ENCODE data around the gene PPP2R2C.

PPP2R2C gene

GRCh38 chr4:6339818-6340445 is 132.5 kb downstream of the PPP2R2C start:
- DNase-seq = no peak

GRCh38 chr4:6338951-6339817 is 133.2 kb downstream of the PPP2R2C start:
- DNase-seq = no peak

- no peak for DNase-seq
Observed at GRCh38 chr4:6338175-6338950, 134.1 kb downstream of the PPP2R2C start.

- DNase-seq = no peak
Observed at GRCh38 chr4:6337331-6337935, 135.0 kb downstream of the PPP2R2C start.

GRCh38 chr4:6336166-6336565 is 136.2 kb downstream of the PPP2R2C start:
- no peak for DNase-seq

GRCh38 chr4:6335040-6335590 is 137.3 kb downstream of the PPP2R2C start:
- no peak for DNase-seq

- DNase-seq = no peak
Observed at GRCh38 chr4:6334203-6334887, 138.1 kb downstream of the PPP2R2C start.

- no peak for DNase-seq
Observed at GRCh38 chr4:6333301-6334202, 138.9 kb downstream of the PPP2R2C start.

- no peak for DNase-seq
Observed at GRCh38 chr4:6332669-6333050, 139.8 kb downstream of the PPP2R2C start.

- DNase-seq = no peak
Observed at GRCh38 chr4:6332042-6332668, 140.3 kb downstream of the PPP2R2C start.

GRCh38 chr4:6331468-6331867 is 140.9 kb downstream of the PPP2R2C start:
- no peak for DNase-seq

GRCh38 chr4:6331018-6331417 is 141.4 kb downstream of the PPP2R2C start:
- DNase-seq = no peak

GRCh38 chr4:6330384-6330767 is 142.0 kb downstream of the PPP2R2C start:
- no peak for DNase-seq

- DNase-seq = no peak
Observed at GRCh38 chr4:6329478-6330383, 142.7 kb downstream of the PPP2R2C start.

- no peak for DNase-seq
Observed at GRCh38 chr4:6328526-6328925, 143.9 kb downstream of the PPP2R2C start.

GRCh38 chr4:6327220-6327917 is 145.0 kb downstream of the PPP2R2C start:
- DNase-seq = no peak

GRCh38 chr4:6326312-6327060 is 145.9 kb downstream of the PPP2R2C start:
- no peak for DNase-seq

- no peak for DNase-seq
Observed at GRCh38 chr4:6325788-6326290, 146.6 kb downstream of the PPP2R2C start.
